Activated CD4-positive, CD25-positive, alpha-beta regulatory T cell treated with anti-CD3 and anti-CD28 coated beads, Interleukin-2, amount 50 U/mL, for 16 hours (primary cell): ENCODE measurements around the gene ERCC2.

Experiments
- DNase-seq: peaks from one replicate; pipeline ENCODE4 v3.0.0-alpha.2; 2020; ENCODE audit warnings: low read depth, low spot score

ERCC2 gene

DNA sequence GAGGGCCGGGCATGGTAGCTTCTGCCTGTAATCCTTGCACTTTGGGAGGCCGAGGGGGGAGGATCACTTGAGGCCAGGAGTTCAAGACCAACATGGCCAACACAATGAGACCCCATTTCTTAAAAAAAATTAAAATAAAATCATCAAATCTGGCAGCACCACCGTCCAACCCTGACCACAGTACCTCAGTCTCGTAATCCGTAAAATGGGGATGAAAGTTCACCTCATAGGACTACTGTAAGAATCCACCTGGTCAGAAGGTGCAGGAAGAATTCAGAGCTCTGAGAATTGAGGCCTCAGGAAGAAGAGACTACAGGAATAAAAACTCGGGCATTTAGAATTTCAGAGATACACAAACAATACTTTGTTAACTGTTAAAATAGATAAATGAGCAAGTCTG, 31.4 kb upstream of the ERCC2 start:
- DNase-seq, result no peak

- DNase-seq, result no peak
These were observed 29.8 kb upstream of the ERCC2 start for GRCh38 chr19:45400192-45400591.

GRCh38 chr19:45395821-45396617, 25.6 kb upstream of the ERCC2 start:
- DNase-seq, result no peak

DNA sequence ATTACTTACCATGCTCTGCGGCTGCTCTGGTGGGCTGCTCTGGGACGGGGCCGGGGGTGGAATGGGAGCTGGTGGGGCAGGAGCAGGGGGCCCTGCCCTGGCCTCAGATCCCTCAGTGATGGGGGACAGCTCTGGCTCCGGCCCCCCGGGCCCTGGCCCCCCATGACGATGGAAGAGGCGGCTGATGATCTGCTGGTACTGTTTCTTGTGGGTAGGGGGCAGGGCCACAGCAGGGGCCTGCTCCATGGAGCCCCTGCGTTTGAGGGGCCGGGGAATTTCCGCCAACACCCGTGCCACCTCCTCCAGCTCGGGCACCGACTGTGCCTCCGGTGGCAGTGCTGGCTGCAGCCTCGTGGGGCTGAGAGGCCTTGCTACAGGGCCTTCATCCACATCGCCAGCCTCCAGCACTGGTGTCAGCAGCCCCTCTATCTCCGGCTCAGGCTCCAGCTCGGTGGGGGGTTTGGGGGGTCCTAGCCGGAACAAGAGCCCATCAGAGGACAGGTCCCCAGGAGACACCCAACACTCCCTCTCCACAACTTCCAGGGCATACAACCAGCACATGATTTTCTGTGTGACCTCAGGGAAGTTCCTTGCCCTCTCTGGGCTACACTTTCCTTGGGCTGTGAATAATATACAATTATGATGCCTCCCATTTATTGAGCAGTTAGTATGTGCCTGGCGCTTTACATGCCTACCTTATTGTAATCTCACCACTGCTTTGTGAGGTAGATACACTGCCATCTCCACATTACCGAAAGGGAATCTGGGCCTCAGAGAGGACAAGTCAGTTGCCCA, 21.7 kb upstream of the ERCC2 start:
- DNase-seq, result no peak

- DNase-seq, result no peak
These were observed 21.0 kb upstream of the ERCC2 start for GRCh38 chr19:45391346-45391745.

DNA sequence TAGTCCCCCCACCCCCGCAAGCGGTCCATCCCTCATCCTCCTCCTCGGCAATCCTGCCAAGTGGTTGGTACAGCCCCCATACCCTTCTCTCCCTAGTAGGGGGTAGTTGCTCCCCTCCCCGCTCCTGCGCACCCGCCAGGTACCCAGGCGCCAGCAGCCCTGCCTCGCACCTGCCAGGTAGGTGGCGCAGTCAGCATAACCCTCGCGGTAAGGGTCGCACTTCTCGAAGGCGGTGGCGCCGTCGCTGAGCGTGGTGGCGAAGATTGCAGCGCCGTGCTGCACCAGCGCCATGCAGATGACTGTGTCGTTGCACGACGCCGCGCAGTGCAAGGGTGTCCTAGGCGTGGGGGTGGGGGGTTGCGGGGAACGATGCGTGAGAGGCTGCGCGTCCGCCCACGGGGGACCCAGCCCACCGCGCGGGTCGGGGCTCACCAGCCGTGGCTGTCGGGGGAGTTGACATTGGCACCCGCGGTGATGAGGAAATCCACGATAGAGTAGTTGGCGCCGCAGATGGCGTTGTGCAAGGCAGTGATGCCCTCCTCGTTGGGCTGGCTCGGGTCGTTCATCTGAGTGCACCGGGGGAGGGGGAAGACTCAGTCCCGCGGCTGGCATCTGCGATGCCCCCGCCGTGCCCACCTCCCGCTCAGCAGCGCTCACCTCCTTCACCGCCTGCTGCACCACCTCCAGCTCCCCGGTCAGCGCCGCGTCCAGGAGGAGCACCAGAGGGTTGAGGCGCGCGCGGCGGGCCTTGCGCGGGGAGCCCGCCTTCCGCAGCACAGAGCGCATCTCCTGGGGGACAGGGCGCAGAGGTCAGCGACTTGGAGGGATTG, 15.2 kb upstream of the ERCC2 start:
- DNase-seq, result no peak

GRCh38 chr19:45382426-45382825, 12.1 kb upstream of the ERCC2 start:
- no peak for DNase-seq

DNA sequence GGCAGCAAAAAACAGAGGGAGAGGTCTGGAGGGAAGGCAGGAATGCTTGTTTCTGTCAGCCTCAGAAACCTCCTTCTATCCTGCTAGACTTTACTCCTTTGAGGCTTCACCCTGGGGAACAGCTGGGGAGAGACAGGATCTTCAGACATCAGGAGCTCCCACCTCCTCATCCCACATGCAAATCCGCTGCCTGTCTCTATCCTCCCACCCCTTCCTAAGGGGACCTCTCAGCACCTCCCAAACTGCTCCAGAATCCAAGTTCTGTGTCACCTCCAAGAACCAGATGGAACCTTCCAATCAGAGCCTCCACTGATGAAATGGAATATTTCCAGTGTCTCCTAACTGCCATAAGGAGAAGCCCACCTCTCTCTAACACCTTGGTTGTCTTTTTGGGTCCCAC, 9.7 kb upstream of the ERCC2 start:
- DNase-seq, result no peak

GRCh38 chr19:45376045-45376724, 5.8 kb upstream of the ERCC2 start:
- DNase-seq, result no peak

DNA sequence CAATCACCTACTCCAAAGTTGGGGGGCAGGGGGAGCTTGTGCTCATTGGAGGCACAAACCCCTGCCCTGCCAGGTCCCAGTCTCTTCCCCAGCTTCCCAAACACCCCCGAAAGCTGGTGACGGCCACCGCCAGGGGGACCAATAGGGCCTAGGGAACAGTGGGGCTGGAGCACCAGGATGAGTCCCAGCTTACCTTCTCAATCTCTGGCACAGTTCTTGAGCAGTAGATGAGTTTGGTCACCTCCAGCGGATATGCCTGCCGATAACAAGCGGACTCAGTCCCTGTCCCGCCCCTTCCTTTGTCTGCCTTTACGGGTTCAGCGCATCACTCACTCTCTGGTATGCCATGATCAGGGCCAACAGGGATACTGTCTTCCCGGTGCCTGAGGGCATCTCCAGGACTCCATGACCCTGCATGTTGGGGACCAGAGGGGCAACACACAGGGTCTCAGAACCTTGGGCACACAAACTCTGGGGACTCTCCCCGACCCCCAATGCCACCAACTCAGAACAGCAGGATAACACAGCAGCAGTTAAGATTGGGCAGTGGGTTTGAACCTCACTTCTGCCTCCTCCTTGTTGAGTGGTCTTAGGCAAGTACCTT, 1.5 kb downstream of the ERCC2 start:
- no peak for DNase-seq

DNA sequence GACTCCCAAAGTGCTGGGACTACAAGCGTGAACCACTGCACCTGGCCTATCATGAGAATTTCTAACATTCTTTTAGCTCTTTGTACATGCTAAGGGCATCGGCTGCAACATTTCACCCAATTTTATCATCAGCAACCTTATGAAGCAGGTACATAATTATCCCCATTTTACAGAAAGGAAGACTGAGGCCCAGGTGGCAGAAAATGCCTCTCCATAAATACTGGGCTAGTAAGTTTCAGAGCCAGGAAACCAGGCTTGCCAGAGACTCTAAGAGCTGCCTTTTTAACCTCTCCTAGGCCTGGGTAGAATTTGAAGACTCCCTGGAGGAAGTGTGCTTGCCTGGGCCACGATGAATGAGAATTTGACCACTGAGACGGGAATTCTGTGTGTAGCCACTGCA, 2.2 kb downstream of the ERCC2 start:
- DNase-seq, result no peak

DNA sequence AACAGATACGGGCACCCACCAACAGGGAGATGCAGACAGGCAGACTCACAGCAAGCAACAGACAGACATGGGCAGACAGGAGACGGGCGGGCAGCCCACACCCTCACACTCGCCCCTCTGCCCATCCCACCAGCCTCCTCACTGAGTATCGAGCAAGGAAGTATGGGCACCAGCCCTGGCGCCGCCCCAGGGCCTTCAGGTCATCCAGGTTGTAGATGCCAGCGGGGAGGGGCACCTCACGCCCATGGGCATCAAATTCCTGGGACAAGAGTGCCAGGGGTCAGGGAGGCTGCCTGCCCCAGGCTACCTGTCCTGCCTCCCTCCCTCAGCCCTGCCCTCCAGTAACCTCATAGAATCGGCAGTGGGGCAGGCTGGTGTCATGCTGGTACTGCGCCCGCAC, 5.7 kb downstream of the ERCC2 start:
- DNase-seq, result no peak

- no peak for DNase-seq
These were observed 6.4 kb downstream of the ERCC2 start for GRCh38 chr19:45363861-45364459.

DNA sequence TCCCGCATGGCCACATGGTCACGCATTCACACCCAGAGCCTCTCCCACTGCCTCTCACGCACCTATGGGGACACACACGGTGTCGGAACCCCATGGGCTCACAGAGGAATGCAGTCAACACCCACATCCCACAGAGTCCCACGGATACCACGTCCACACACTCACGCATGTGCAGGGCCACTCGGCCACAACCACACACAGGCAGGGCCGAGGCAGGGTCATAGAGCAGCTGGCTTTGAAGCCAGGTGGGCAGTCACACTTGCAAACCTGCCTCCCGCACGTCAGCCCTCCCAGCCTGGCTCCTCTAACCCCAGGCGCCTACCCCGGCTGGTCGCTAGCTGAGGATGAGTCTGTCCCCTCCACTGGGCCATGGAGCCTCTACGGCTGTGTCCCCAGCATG, 8.1 kb downstream of the ERCC2 start:
- no peak for DNase-seq

GRCh38 chr19:45361608-45362007, 8.8 kb downstream of the ERCC2 start:
- DNase-seq, result no peak

DNA sequence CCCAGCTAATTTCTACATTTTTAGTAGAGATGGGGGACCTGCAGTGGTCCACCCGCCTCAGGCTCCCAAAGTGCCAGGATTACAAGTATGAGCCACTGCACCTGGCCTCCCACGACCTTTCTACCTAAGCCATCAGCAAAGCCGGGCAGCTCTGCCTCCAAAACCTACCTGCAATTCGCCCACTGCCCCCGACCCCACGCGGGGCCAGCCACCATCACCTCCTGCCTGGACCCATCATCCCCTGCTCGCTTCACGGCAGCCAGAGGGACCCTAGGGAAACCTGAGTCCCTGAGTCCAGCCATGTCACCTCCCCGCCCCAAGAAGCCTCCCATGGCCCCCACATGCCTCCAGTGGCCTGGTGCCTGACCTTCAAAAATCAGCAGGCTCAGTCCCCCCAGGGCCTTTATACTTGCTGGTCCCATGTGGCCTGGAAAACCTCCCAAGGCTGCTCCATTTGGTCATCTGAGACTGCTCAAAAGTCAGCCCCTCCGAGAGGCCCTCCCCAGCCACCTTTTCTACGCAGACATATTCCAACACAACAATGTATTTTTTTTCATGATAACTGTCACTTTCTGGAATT, 12.1 kb downstream of the ERCC2 start:
- no peak for DNase-seq

GRCh38 chr19:45357445-45357783, 13.0 kb downstream of the ERCC2 start:
- DNase-seq, result no peak

- no peak for DNase-seq
These were observed 13.5 kb downstream of the ERCC2 start for GRCh38 chr19:45356760-45357444.

- DNase-seq, result no peak
These were observed 14.5 kb downstream of the ERCC2 start for GRCh38 chr19:45355910-45356309.

- no peak for DNase-seq
These were observed 15.0 kb downstream of the ERCC2 start for GRCh38 chr19:45355402-45355801.
